GM19438 (cell line): ENCODE results near the gene LONP1.

Experiments
- ATAC-seq: cut with Tn5 transposase; IDR thresholded peaks from one replicate; pipeline ENCODE4 v1.9.1; 2021; ENCODE audit warnings: low read depth; ENCODE audit not compliant: unreplicated experiment

Gene LONP1

DNA sequence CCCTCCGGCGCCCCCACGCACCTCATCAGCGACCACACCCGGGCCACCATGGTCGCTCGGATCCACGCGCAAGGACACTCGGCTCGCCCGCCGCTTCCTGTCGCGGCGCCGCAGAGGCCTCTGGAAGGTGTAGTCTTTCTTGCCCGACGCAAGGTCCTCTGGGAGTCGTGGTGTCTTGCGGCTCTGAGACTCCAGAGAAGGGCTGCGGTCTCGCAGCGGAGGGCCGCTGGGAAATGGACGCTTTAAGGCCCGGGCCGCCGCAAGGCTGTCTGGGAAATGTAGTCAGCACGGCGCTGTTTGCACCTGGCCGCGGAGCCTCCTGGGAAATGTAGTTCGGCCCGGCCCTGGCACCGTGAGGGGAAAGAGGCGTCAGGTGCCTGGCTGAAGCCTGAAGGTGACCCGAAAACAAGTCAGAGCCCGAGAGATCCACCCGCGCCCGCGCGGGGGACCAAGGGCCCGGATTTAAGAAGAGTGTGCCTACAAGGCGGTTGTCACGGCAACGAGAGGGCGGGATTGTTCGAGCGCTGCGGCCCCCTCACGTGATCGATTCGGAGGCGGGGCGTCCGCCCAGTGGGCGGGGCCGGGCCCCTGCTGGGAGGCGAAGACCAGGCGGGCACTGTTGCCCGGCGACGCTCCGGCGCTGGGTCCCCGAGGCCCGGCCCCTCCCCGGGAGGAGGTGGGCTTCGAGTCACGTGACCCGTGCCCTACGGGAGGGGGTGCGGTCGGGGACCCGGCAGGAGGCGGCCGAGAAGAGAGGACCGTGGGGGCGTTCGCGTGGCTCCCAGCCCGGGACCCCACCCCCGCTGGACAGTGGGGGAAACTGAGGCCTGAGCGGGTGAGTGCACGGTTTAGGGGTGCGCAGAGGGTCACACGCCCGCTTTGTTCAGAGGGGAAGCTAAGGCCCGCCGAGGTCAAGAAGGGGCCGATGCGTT lies 39.2 kb downstream of the LONP1 start, which contains the start of the genes HSD11B1L and MICOS13:
HSD11B1L (plus strand) TSS at position 591 of the 932 bp plus-strand sequence. CDS start 3,806 bp downstream, outside the sequence.
MICOS13 (minus strand) TSS at position 80 of the 932 bp plus-strand sequence; CDS start at position 50, 30 bp downstream.
- peak; percentile 82 for ATAC-seq

DNA sequence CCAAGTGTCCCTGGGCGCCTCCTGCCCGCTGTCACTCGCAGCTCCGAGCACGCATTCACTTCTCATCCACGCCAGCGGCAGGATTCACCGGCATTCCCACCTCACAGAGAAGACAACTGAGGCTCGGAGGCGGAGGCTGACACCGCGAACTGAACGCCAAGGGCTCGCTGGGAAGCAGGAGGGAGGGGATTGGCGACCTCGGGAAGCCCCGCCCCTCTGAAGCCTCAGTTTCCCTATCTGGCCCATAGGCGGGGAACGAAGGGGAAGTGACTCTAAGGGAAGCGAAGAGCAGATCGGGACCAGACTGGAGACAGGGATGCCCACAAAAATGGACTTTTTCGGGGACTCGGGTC lies 39.9 kb downstream of the LONP1 start:
- no peak for ATAC-seq

GRCh38 chr19:5679289-5680083 lies 40.5 kb downstream of the LONP1 start:
- ATAC-seq: no peak

GRCh38 chr19:5678071-5678718 lies 41.8 kb downstream of the LONP1 start:
- ATAC-seq: no peak

- no peak for ATAC-seq
These were observed 42.4 kb downstream of the LONP1 start for GRCh38 chr19:5677580-5677979.

DNA sequence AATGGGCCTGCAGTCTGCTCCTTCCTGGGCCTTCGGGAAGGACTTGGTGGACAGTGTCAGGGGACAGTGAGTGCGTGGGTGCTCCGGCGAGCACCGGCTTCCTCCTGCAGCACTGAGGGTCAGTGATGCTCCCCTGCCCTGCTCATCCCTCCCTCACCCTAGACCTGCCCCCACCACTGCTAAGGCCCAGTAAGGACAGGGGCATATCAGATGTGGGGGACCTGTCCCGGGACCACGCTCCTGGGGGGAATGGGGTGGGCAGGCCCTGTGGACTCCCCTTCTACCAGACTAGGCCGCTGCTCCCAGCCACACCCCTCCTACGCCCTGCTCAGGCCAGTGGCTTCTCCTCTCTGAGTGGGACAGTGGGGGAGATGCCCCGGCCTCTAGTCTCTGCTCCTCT lies 42.8 kb downstream of the LONP1 start:
- ATAC-seq: no peak

- ATAC-seq: no peak
These were observed 43.2 kb downstream of the LONP1 start for GRCh38 chr19:5676772-5677105.

DNA sequence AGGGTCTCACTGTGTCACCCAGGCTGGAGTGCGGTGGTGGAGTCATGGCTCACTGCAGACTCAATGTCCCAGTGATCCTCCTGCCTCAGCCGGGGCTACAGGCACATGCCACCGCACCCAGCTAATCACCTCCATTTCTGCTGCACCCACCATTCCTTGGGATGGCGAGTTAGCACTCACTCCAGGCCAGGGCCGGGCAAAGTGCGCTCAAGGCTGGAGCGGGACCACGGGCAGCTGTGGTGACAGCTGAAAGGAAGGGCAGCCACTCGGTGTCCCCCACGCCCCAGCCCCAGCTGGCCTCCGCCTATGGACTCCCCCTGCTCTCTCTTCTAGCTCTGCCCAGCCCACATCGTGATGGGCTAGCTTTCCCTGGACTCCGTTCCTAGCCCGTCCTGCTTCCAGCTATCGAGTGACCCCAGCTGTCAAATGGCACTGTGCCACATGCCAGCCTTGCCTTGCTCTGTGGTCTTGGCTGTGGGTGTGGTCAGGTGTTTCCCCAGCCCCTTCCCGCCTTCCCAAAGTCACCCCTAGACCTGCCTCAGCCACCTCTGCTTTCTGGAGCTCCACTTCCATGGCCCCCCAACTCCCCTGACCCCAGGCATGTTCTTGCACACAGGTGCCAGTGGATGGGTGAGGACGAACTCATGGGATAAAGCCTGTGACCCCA lies 43.7 kb downstream of the LONP1 start:
- ATAC-seq: no peak

- ATAC-seq: no peak
These were observed 45.2 kb downstream of the LONP1 start for GRCh38 chr19:5674714-5675113.

- no peak for ATAC-seq
These were observed 46.2 kb downstream of the LONP1 start for GRCh38 chr19:5673752-5674151.

- ATAC-seq: no peak
These were observed 47.1 kb downstream of the LONP1 start for GRCh38 chr19:5672708-5673459.

DNA sequence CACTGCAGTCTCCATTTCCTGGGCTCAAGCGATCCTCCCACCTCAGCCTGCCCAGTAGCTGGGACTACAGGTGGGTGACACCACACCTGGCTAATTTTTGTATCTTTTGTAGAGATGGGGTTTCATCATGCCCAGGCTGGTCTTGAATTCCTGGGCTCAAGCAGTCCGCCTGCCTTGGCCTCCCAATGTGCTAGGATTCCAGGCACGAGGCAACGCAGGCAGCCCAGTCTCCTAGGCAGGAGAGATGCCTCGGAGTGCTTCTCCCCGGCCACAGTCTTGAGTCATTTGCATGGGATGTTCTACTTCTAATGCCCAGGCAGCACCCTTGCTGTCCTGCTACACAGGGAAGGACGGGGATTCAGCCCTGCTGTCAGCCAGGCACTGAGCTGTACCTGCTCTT lies 48.3 kb downstream of the LONP1 start:
- ATAC-seq: no peak

GRCh38 chr19:5669212-5669611 lies 50.7 kb downstream of the LONP1 start:
- ATAC-seq: no peak

GRCh38 chr19:5667751-5668271 lies 52.1 kb downstream of the LONP1 start:
- ATAC-seq: no peak

DNA sequence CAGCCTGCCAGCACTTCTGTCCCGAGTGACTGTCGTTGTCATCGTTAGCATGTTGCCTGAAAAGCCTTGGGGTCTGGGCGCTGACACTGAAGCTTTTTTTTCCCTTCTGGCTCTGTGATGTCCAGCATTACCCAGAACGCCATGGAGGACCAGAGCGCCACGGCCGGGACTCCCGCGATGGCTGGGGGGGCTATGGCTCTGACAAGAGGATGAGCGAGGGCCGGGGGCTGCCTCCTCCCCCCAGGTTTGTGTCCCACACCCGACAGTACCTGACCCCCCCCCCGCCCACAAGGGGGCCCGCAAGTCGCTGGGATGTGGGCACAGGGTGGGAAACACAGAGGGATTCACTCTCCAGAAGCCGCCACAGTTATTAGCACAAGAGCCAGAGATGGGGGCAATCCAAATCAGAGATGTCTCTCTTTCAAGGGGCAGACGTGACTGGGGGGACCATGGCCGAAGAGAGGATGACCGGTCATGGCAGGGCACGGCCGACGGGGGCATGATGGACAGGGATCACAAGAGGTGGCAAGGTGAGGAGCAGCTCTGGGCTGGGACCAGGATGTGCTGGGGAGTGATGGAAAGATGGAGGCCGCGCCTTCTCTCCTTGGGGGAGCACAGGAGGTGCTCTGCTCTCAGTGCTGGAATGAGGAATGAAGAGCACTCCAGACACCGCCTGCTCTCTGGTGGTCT lies 52.9 kb downstream of the LONP1 start:
- ATAC-seq: no peak

- ATAC-seq: no peak
These were observed 54.0 kb downstream of the LONP1 start for GRCh38 chr19:5665781-5666513.

DNA sequence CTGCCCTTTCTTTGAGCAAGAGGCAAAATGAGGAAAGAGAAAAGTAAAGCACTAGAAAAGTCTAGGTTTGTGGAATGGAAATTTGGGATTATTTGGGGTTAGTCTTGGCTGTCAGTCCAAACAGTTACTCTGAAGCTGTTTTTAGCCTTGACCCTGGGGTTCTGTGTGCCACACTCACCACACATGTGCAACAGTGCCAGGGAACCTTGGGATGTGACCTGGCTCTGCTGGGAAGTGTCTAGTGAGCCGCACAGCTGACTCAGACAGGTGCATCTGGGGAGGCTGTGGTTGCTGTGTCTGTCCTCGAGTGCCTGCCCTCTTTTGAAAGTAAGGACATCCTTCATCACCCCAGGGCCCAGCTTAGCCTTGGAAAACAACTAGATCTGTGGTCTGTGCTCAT lies 55.4 kb downstream of the LONP1 start:
- no peak for ATAC-seq

GRCh38 chr19:5663904-5664303 lies 56.0 kb downstream of the LONP1 start:
- no peak for ATAC-seq
